ENCODE results near the gene PIM3. TPM values are rescaled to one million over a fixed set of nuclear protein-coding genes. Genes with fewer than 3 reads are reported as not detected.

Gene PIM3
- total and polyA plus RNA-seq, 2 of the 8 experiments (the other 6 are each of a cell fraction or from before 2014, with no cell fraction given), result 22.6 to 30.0 TPM

DNA sequence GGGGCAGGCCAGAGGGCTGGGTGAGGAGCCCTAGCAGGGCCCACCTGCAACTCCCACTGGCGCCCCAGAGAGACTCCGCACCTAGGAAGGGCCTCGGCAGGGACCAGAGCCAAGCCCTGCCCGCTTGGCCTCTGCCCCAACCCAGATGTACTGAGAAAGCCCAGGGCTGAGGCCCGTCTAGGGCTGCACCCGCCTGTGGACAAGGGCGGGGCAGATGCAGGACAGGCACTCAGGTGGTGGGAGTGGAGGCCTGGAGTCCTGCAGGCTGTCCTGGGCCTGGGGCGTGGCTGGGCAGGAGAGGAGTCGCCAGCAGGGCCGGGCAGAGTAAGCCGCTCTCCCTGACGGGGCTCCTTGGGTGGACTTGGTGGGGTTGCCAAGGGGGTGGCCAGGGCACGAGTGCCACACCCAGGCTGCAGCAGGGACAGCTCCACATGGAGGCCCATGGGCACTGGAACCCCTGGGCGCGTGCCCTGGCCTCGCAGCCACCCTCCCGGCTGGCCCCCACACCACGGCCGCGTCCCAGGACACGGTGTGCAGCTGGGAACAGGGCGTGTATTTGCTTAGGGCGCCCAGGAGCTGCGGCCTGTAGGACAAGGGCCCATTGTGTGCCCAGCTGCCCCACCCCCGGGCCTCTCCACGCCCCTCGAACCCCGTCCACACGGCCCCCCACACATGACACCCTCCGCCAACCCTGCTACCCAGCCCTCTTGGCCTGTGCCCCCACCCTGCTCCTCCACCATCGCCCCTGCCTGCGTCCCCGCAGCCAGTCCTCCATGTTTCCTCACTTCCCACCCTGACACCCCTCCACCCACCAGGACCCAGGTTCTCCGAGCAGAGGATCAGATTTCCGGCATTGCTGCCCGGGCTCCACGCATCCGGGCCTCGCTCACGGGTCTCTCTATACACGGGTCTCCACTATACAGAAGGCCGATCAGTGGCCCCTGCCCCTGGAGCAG, 11.3 kb upstream of the PIM3 start (continued):
- TF ChIP-seq CHD1 (IDR thresholded peaks at IDR 0.05; ENCODE audit: low read depth, low read length), result no peak
- TF ChIP-seq HDAC2 (IDR thresholded peaks at IDR 0.05; ENCODE audit: borderline replicate concordance in 1 of 2, low read depth in 2 of 2, low read length in 2 of 2), result no peak

Data from H1 (cell line).